SH-SY5Y (cell line): ENCODE data around the gene RHOA.

ENCODE experiments used
- GATA2 ChIP-seq: IDR thresholded peaks from 2 replicates; pipeline ENCODE4 v1.6.1; 2011; ENCODE audit warnings: mild to moderate bottlenecking, low read depth, low read length
- GATA3 ChIP-seq: IDR thresholded peaks from 2 replicates; pipeline ENCODE4 v1.6.1; 2011; ENCODE audit warnings: low read depth, mild to moderate bottlenecking, low read length, moderate library complexity

- no peak for TF ChIP-seq GATA2
- TF ChIP-seq GATA3 = no peak
Measured at GRCh38 chr3:49349348-49350114, 62.2 kb downstream of the RHOA start.
